SHP77 treated with DMSO at 0.1 percent for 48 hours (cell line): Measurements from ENCODE around the gene C7orf25.

Experiments
- DNase-seq: peaks from one replicate; lab custom pipeline; 2025; lab: John Stamatoyannopoulos, UW

C7orf25 gene

DNA sequence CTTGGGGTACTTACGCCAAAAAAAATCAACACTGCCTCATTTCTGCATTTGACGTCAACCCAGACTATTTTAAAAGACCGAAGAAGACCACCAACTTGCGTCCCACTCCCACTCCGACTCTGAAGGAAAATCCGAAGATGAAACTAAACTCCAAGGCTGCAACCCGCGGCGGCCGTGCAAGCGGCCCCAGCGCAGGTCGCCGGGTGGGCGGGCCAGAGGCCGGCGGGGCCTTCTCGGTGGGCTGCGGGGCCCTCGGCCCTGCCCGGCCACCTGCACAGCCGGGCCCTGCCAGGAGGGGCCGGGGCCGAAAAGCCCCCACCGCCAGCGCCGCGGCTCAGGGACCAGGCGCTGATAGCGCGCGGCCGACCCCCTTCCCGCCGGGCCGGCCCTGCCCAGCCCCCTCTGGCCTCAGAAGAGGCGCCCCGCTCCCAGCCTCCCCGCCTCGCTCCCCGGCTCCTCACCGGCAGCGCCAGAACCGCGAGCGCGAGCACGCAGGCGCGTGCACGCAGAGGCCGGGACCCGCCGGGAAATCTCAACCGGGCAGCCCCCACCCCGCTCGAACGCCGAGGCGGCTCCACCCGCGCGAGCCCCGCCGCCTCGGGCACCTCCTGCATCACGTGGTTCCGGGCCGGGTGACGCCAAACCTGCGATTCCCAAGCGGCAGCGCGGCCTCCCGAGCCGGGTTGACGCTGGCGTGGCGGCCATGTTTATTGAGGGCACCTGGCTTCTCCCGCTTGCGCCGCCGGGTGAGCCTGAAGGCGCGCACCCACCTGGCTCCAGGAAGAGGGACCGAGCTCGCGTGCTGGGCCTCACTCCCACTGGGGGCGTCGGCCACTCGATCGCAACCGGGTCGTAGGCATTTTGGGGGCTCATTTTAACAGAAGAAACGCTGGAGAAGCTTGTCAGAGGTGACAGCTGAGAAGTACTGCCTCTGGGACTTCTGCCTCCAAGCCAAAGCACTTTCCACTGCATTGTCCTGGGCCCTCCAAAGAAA is at the start of gene C7orf25:
C7orf25 (minus strand) TSS at position 617 of the 994 bp plus-strand sequence. CDS start 1,170 bp downstream, outside the sequence.
- peak; percentile 91 for DNase-seq

DNA sequence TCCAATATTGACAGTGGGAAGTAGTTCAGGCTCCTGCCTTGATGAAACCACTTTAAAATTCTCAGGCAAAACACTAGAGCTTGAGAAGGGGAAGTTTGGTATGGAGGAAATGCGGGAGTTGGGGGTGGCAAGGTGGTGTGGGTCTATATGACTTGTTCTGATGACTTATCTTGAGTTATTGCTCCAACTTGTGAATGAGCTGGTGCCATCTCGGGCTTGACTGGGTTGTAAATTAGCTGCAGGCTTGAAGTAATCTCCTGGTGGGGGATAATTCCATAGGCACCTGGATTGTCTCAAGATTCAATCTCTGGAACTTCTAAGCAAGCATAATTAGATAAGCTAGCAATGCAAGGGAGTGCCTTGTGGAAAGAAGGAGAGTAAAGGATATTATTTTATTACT is 49.3 kb upstream of the C7orf25 start:
- no peak for DNase-seq

DNA sequence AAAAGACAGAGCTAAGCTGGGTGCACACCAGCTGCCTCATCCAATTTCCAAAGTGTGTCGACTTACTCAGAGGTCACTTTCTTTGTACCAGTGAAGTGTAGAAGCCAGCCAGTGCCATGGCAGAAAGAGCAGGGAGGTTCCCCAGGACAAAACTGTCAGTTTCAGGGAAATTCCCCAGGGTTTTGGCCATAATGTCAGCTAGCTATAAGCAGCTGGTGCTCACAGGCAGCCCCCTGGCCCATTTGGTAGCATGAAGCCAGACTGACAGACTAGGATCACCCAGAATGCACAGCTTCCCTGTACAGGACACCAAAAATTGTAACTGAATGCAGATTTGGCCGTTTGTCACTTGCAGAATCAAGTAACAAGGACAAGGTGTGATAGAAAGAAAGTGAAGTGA is 48.9 kb upstream of the C7orf25 start:
- no peak for DNase-seq

DNA sequence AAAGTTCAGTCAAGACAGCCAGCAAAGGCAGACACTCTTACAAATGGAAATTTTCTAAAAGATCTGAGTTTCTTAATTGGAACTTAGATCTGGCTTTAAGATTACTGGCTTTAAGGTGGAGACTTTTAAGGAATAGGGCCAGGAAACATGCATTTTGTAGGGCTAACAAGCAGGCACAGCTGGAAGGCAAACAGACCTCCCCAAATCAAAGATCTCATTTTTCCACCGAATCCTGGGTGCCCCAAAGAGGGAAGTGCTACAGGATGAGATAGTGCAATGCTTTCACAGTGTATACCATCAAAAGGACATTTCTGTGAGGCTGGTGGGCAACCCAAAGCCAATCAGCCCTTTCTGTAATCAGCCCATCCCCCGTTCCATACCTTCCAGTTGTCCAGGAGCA is 47.7 kb upstream of the C7orf25 start:
- no peak for DNase-seq

DNA sequence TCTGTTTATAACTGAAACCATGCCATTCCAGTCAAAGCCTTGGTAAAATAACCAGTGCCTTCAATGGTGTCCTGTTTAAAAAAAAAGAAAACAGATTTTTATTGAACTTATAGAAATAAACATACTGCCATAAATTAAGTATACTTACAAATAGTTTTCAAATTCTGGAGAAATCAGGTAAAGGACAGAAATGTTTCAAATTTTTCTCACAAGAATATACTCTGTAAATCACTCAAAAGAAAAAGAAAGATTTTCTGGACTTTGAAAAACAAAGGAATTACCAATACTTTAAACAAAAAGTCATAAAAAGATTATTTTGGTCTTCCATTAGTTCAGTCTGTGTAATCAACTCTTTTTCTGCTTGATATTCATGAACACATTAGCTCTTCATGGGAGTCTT is 44.2 kb upstream of the C7orf25 start:
- no peak for DNase-seq

DNA sequence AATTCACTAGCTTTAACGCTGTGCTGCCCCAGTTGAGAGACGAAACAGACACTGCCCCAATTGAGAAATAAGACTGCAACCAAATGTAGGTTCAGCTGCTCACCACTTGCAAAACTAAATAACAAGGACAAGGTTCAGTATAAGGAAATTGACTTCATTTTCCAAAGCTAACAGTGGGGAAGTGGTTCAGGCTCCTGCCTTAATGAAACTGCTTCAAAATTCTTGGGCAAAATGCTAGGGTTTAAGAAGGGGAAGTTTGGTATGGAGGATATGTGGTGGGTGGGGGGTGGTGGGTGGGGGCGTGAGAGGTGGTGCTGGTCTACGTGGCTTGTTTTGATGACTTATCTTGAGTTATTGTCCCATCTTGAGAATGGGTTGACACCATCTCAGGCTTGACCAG is 42.1 kb upstream of the C7orf25 start:
- no peak for DNase-seq

DNA sequence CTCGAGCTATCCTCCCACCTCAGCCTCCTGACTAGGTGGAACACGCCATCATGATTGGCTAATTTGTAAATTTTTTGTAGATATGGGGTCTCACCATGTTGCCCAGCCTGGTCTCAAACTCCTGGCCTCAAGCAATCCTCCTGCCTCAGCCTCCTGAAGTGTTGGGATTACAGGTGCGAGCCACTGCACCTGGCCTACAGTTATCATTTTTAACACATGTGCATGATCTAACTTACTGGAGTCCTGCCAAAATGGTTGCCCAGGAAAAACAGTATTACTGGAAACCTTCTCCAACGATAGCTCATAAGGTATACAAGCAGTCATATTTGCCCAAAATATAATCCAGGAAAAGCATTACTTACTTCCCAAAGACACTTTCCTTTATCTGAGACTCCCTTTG is 40.5 kb upstream of the C7orf25 start:
- DNase-seq, result no peak

DNA sequence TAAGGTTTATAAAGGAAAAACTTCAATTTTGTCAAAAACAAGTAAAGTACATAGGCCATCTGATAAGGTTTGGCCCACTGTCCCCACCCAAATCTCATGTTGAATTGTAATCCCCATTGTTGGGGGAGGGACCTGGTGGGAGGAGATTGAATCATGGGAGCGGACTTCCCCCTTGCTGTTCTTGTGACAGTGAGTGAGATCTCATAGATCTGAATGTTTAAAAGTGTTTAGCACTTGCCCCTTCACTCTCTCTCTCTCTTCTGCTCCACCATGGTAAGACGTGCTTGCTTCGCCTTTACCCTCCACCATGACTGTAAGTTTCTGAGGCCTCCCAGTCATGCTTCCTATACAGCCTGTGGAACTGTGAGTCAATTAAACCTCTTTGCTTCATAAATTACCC is 38.5 kb upstream of the C7orf25 start:
- DNase-seq, result no peak

DNA sequence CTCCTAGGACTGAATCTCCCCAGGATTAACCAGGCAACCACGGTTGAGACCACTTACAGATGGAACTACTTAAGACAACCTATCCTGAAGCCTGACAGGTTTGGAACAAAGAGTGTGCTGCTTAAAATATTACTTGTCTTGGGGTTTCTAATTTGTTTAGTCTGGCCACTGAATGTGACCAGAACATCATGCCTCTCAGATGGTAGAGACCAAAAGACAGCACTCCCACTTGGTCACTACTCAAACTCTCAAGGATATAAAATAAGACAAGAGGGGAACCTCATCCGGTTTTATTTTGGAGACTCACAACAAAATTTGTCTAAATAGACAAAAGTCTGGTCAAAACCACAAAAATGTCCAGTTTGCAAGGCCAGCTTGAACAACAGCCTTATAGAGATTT is 35.7 kb upstream of the C7orf25 start:
- DNase-seq, result no peak

DNA sequence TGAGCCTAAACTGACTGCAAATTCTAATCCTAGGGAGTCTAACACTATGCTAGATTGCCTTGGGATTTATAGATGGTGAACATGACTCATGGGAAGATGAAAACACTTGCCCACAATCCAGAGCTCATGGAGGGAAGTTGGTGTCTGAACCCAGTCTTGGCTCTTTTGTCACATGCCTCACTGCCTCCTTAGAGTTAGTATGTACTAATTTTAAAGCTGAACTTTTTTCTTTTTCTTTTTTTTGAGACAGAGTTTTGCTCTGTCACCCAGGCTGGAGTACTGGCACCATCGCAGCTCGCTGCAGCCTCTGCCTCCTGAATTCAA is 34.7 kb upstream of the C7orf25 start:
- DNase-seq, result no peak

DNA sequence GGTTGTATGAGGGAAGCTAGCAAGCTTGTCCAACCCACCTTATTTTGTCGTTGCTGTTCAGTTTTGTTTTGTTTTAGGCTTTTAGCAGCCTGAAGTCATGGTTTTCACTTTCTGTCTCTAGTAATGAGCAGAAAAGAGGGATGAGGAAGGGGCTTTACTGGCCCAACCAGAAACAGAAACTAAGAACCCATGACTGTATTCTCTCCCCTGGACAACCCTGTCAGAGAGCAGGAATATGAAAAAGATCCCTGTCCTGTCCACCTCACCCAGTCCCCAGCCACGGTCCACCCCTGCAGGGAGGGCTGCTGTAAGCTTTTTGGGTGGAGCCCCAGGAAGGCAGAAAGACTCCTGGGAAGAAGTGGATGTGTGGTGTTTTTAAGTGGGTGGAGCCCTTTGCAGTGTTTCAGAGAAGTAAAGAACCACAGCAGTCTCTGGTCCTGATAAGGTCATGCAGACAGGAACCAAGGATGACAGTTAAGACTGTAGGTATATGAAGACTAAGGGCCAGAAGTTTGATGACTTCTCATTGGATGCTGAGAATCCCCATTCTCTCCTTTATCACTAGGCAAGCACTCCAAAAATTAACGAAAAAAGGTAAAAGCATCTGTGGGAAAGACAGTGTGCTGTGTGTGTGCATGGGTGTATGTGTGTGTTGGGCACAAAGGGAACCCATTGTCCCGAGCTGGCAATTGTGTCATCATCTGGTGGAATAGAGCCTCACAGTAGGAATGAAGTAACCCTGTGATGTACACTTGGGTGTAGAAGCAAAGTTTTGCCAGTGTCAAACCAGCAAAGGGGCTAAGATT is 34.2 kb upstream of the C7orf25 start:
- no peak for DNase-seq

DNA sequence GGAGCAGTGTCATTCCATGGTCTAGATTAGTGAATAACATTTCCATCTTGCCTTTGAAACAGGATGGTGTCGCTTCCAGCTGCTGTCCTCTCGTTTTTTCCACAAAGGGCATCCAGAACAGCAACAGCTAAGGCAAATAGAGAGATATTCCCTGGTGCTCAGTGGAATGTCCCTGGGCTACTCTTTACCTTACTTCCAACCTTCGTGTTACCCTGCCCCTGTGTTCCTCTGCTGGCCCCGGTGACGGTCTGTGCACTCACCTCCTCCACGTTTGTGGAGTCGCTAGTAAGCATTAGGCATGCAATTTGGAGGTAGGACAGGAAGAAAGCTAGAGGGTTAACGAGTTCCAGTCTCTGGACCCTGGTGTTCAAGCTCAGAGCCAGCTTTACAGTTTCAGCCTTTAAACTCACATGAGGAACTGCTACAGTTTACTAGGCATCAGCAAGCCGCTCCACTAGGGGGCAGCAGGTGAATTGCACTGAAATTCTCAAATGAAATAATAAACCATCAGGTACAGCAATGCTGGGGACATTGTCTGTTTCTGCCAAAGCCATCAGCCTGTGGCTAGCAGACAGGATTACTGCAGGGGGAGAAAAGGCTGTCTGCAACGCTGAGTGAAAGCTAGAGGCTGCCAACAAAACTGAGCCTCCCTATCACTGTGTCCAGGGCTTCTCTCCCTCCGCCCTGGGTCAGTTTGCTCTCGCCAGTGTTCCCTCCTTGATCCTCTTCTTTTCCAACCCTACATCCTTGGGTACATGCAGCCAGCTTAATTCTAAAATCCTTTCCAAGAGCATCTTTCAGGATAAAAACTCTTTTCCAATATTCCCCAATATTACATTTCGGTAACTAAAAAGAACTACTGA is 29.3 kb upstream of the C7orf25 start:
- DNase-seq, result peak; percentile 68

DNA sequence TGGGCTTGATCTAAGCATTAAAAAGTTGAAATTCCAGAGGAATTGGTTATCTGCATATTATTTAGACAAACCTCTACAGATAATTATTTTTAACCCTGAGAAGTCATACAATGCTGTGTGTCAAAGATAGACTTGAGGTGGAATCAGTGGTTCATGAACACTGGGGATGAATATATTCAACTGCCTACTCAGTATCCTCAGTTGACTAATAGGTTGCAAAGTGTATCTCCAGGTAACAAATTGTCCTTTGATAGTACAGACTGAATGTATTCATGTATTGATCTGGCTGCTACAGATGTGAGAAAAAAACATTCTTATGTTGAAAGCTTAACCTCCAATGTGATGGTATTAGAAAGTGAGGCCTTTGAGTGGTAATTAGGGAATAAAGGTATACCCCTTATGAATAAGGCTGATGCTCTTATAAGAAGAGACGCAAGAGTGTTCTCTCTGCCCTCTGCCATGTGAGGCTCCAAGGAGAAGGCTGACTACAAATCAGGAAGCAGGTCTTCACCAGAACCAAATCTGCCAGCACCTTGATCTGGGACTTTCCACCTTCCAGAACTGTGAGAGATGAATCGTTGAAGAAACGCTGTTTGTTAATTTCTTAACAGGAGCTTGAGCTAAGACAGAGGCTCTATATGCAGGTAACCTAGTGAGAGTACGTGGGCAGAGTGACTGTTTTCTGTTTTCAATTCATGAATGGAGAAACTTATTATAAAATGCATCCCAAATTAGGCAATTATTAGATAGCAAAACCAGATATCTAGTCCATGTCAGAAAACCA is 27.8 kb upstream of the C7orf25 start:
- DNase-seq, result no peak

DNA sequence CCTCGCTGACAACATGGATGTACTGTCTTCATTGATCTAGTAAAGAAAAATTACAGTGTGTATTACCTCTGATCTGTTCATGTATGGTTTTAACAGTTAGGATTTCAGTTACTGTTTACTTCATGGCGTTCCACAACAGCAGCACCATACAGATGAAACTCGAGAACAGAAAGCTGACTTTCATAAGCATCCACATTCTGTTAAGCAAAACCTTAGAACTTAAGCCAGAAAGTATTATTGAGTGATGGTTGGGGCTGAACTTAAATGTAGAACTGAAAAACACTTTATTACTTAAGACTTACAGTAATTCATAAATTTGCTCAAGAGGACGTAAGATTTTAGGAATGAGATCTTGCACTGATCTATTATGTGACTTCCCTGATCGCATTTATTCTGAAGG is 24.0 kb upstream of the C7orf25 start:
- no peak for DNase-seq

DNA sequence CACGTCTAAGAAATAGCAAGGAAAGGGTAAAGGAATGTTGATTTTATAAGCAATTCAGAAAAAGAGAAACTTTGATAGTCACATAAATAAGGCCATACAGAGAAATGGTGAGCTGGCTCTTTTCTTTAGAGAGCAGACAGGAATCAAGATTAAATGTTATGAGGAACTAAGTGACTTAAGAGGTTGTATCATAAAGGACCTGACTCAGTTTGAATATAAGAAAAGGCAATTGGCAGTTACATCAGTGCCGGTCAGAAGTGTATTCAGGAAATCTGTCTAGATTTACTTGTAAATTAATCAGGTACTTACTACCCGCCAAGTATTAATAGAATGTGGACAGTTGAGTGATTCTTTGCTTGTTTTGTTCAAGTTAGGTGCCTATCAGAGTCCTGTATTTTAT is 22.4 kb upstream of the C7orf25 start:
- no peak for DNase-seq

DNA sequence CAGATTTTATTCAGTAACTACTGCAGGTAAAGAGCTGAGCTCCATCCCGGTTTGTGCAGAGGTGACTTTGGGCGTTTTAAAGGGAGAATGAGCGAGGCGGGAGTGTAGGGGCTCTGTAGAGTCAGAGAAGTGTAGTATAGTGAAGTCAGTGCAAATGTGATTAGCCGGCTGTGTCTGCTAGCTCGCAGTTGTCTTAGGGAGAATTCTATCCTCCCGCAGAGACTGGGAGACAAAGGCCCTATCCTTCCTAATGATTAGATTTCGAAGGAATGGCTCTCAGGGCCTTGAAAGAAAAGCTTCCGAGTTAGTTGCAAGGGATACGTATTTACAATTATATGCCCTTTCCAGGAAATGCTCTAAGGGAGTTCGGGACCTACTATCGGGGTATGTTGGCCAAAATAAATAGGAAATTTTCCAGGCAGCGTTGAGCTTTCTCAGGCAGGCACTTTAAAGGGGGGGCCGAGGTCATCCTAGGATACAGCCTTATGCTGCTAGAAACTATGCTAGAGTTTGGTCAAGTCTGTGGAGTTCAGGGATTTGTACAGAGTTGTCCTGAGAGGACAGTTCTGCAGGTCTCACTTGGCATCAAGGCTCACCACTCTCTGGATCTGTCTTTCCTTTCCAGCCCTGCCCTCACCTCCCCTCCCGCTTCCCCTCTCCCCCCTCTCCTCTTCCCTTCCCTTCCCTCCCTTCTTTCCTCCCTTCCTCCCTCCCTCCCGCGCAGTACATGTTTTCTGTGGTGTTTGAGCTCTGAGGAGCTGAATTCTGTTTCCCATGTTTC is 21.1 kb upstream of the C7orf25 start:
- DNase-seq, result no peak

DNA sequence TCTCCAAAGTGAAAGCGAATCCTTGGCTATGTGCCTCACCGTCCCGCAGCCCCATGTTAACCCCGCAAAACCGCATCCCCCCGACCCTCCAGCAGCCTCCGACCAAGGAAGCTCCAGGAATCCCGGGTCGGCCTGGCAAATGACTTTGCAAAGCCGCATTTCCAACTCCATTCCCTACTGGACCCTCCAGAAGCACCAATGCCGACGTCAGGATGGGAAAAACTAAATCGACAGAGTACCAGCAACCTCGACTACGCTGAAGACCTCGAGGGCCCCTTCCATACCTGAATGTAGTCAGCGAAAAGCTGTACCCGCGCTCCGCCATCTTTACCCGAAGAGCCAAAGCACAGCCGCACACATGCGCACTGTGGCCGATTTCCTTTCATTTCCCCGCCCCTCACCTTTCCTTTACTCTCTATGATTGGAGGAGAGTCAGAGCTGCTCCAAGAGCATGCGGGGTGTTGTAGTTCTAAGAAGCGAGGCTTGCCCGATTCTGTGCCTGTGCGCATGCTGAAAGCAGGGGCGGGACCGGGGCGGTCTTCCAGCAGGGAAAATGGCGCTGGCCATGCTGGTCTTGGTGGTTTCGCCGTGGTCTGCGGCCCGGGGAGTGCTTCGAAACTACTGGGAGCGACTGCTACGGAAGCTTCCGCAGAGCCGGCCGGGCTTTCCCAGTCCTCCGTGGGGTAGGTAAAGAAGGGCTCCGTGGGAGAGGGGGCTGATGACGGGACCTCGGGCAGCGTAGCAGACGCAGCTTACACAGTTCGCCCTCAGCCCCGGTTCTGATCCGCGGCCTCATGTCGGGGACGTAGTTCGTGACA is 20.2 kb upstream of the C7orf25 start, which contains the start of the genes MRPL32 and PSMA2:
MRPL32 (plus strand) TSS at position 543 of the 818 bp plus-strand sequence; CDS start at position 554, 11 bp downstream.
PSMA2 (minus strand) TSS at position 341 of the 818 bp plus-strand sequence; CDS start at position 325, 16 bp downstream.
- DNase-seq, result peak; percentile 99

DNA sequence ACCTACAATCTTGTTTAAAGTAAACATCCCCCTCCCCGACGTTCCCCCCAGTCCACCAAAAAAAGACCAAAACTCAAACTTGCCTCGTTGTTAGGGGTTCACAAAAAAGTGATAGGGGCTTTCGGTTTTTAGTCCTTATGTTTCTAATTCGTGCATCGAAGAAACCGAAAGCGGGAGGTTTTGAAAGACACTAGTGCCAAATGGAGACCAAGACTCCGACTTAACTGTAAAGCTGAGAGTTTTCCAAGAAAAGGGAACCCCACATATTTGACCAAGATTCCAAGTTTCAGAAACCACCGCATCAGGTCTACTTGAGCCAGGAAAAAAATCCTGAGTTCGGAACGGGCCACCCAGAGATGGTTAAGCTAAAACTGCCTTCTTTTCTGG is 19.6 kb upstream of the C7orf25 start:
- DNase-seq, result no peak

DNA sequence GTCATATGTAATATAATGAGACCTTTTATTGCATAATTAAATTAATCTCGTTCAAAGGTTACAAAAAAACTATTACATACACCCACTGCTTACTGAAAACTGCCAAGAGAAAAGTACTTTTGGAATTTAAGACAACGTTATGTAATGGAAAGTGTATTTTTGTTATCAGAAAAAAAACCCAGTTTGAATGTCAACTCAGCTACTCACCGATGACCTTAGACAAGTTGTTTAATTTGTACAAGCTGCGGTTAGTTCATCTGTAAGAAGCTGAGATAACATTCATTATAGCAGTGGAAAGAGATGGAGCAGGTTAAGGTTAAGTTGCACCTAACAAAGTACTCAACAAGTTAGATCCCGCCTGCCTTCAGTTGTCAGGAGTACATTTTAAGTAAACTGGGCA is 19.0 kb upstream of the C7orf25 start:
- no peak for DNase-seq
